GM12892 (cell line): ENCODE measurements around the gene FIBCD1.

Source experiments
- DNase-seq: peaks from one replicate; pipeline ENCODE4 v3.0.0; 2011; ENCODE audit not compliant: insufficient read length
- FAIRE-seq: peaks from 2 replicates; lab custom pipeline; 2011; peaks lifted over from hg19 to GRCh38; lab: Jason Lieb, UNC
- POLR2A ChIP-seq: IDR thresholded peaks from 2 replicates; pipeline ENCODE4 v1.6.1; 2011; ENCODE audit warnings: low read depth, low read length, control low read depth
- POLR2AphosphoS5 ChIP-seq: IDR thresholded peaks from 2 replicates; pipeline ENCODE4 v1.6.1; 2011; ENCODE audit warnings: low read depth, low read length, control low read depth
- TAF1 ChIP-seq: IDR thresholded peaks from 2 replicates; pipeline ENCODE4 v1.6.1; 2011; ENCODE audit warnings: low read depth, mild to moderate bottlenecking, control low read depth, low read length, borderline replicate concordance

FIBCD1 gene

DNA sequence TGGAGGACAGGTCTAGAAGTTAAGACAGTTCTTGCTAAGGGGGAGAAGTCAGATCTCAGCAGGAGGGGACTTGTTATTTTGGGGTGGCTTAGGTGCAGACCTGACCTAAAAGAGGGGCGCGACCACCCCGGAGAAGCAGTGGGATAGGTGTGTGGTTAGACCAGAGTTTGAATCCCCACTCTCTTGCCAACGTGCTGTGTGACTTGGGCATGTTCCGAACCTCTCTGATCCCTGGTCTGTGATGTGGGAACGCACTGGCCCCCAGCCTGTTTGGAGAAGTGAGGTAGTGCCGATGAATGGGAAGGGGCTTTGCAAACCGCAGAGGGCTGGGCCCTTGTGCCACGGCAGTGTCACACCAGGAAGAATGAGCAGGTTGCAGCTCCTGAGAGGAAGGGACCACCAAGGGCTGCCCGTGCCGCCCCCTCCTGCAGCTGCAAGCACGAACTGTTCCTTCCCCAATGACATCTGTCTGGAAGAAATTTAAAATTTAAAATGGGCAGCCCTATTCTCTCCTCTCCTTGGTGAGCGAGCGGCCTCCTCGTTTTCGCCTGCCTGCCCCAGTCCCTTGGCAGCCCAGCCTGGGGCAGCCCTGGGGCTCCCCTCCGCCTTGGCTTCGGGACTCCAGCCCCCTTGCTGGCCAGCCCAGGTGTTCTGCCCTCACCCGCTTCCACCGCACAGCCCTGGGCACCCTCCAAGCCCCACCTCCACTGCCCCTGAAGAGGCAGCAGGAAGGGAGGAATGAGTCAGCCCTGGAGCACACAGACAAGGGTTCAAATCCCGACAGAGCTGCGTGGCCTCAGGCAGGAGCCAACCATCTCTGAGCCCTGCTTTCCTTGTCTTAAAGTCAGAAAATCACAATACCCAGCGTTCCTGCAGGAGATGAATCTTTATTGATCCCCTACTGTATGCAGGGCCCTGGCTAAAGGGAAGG lies 1.6 kb downstream of the FIBCD1 start:
- no peak for FAIRE-seq
- no peak for DNase-seq
- TF ChIP-seq POLR2AphosphoS5 (no peak), POLR2A (no peak)

DNA sequence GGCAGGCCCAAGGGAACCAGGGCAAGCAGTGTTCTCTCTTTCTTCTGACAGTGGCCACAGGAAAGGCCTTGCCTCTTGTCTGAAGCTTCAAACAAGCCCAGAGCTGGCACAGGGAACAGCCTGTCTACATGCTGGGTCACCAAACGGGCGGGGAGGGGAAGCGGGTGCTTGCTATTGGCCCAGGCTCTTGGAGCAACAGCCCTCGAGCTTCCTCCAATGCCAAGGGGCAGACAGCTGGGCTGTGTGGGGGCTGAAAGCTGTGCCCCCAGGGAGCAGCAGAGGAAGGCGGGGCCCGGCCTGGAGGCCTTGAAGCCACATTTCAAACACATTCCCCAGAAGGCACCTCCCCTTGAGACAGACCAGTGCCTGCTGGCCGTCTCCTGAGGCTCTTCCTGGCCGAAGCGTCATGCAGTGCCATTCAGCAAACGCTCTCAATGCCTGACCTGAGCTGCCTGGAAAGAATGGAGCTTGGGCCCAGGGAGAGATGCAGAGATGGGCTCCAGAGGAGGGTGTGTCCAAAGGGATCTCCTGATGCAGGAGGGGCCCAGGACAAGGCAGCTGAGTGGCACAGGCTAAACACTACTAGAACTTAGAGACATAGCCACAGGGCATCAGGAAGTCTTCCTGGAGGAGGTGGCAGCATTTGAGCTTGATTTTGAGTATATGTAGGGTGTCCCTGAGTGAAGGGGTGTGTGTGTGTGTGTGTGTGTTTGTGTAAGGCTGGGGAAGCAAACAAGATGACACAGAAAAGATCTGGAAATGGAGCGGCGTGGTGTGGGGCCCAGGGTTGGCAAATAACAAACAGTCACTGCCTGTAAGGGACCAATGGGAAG lies 2.5 kb downstream of the FIBCD1 start:
- TF ChIP-seq POLR2AphosphoS5 (no peak), POLR2A (no peak), TAF1 (no peak)
- FAIRE-seq, result no peak
- no peak for DNase-seq

DNA sequence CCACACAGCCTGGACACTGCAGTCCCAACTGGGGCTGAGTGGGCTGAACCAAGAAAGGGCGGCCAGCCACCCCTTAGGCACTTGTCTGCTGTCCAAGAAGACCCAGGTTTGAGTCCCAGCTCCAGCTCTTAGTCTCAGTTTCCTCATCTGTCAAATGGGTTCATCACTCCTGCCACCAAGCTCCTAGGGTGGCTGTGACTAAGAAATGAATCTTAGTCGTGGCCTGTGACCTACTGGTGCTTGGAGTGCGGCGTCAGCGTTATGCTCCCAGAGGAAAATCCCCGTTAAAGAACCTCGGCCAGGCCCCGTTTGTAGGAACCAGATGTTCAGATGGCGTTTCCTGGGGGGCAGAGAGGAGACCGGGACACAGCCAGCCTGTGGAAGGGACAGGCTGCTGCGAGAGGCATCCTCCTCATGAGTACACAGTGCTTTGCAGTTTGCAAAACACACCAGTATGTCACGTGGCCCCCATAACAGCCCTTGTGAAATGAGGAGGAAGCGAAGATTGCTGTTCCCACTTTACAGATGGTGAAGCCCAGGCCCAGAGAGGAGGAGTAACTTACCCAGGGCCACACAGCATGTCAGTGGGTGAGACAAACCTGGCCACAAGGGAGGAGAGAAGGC lies 3.3 kb downstream of the FIBCD1 start:
- DNase-seq (no peak), FAIRE-seq (no peak)
- TF ChIP-seq TAF1 (no peak), POLR2A (no peak)

DNA sequence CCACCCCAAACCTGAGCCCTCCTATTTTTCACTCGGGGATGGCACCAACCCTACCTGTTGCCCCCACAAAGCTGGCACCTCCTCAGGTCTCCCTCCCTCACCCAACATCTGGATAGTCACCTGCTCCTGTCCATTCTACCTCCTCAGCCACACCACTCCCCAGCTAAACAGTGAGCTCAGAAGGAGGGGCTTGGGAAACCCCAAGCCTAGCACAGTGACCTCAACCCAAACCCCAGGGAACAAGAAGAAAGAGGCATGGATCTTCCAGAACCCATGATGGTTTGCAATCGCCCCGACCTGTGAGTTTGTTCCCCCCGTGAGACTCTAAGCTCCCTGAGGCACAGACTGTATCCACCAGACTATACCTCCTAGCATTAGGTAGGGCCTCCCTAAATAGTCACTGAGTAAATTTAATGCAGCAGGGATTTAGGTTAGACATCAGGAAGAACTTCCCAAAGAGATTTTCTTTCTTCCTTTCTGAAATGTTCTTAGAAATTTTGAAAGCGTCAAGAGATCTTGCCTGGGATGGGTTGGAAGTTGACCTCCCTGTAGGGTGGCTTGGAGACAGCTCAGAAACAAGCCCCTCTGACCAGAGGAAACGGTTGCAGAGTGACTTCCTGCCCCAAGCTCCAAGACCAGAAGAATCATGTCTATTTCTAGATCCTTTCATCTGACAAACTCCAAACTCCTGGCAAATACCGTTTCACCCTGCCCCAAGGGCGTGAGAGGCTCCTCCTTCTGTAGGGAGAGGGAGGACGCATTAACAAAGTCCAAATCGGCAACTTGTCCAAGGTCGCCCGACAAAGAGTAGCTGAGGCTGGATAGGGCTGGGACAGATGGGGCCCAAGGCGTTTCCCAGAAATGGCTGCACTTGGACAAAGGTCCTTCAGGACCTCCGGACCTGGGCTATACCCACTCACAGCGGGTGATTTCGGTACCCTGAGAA lies 4.1 kb downstream of the FIBCD1 start:
- FAIRE-seq, result no peak
- TF ChIP-seq TAF1 (no peak), POLR2AphosphoS5 (no peak), POLR2A (no peak)
- DNase-seq, result no peak

DNA sequence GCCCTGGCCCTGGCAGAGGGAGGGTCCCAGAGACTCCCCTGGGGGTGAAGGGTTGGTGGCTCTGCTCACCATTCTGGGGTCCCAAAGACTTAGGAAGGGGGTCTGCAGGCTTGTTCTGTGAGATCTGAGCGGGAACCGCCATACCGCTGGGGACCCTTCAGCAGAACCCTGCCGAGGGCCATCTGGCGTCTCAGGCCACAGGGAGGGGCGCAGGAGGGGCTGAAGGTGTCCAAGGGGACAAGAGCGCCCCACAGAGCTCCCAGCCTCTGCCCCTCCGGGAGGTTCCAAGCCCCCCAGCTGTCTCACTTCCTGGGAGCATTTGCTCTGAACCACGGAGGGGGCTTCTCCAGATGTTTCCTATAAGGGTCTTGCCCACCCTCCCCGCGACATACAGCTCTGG lies 4.8 kb downstream of the FIBCD1 start:
- FAIRE-seq, result no peak
- no peak for DNase-seq
- TF ChIP-seq POLR2AphosphoS5, result no peak
- no peak for TF ChIP-seq POLR2A
- TF ChIP-seq TAF1, result no peak

- no peak for DNase-seq
- TF ChIP-seq TAF1 (no peak), POLR2A (no peak), POLR2AphosphoS5 (no peak)
Measured at GRCh38 chr9:130933114-130934046, 5.7 kb downstream of the FIBCD1 start.

GRCh38 chr9:130932255-130933079 lies 6.6 kb downstream of the FIBCD1 start:
- FAIRE-seq (no peak), DNase-seq (no peak)
- no peak for TF ChIP-seq POLR2A

More at GRCh38 chr9:130933114-130934046, 5.7 kb downstream of the FIBCD1 start:
- FAIRE-seq, result no peak

DNA sequence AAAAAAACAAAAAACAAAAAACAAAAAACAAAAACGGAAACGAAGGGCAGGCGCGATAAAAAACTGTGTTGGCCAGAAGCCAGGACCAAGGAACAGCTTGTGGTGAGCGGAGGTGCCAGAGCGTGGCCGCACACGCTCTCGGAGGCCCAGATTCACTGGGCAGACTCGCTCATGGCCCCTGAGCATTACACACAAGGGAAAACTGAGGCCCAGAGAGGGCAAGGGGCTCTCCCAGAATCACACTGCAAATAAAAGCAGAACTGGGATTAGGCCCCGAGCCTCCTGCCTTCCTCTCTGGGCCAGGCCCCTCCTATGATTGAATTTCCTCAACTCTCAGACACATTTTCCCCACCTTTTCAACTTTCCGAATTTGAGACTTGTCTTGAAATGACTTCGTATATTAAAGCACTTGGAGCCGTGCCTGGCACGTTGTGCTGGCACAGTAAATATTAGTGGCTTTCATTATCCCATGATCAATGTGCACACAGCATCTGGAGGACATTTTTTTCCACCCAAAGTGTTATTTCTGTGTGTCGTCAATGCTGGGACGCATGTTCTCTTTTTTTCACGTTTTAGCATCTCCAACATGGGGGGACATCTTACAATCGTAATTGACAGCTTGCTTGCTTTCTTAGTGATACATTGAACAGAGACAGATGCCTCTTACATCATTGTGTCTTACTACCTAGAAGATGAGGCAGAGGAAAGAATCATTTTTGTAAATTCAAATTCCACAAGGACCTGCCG lies 7.4 kb downstream of the FIBCD1 start:
- no peak for FAIRE-seq
- TF ChIP-seq POLR2A, result no peak
- TF ChIP-seq POLR2AphosphoS5, result no peak
- TF ChIP-seq TAF1, result no peak
- no peak for DNase-seq

DNA sequence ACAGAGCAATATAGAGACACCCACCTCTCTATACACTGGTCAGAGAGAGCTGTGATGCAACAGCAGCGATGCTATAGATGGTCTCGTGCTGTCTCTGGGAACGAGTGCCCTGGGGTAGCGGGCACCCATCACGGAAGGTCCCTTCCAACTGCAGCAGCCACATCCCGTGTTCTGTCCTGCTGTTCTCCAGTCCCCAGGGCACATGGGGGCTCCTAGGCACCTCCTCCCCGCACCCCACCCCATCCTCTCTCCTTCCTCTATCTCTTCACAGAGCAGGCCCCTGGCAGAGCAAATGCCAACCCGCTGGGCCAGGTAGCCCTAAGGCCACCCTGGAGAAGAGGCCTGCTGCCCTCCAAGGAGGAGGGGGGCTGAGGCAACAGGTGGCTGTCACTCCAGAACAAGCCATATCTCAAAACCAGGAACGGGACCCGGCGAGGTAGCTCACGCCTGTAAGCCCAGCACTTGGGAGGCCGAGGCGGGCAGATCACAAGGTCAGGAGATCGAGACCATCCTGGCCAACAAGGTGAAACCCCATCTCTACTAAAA lies 8.2 kb downstream of the FIBCD1 start:
- DNase-seq (no peak), FAIRE-seq (no peak)
- no peak for TF ChIP-seq POLR2AphosphoS5
- TF ChIP-seq POLR2A, result no peak
- no peak for TF ChIP-seq TAF1
